Measurements from ENCODE around the gene GRIA1.
"Not testable (repeated sequence)": the region's sequence is repeated elsewhere in the genome, so short reads cannot be mapped to it uniquely, and the experiment has no call there.

The GRIA1 gene

DNA sequence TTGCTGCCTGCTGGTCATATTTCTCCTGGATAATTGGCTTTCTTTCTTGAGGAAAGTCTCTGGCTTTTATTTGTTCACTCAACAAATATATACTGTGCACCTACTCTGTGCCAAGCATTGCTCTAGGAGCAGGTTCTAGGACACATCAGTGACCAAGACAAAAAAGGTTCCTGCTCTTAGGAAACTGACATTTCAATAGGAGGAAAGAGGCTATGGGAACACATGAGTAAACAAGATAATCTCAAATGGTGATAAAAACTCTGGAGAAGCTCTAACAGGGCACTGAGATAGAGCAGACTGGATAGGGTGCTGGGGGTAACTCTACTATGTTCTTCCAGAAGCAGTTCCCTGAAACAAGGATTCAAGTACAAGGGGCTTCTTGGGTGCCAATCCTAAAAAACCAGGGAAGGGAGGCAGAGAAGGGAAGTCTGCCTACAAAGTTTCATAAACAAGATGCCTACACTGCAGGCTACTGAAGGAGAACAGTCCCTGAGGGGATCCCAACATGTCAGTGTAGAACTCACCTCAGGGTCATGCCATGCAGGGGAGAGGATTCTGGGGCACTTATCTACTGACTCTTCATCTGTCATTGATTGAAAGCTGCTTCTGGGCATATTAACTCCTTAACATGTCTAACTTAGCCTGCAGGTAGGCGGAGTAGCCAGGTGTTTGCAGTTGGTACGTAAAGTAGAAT, 181.3 kb downstream of the GRIA1 start:
- no peak for DNase-seq

DNA sequence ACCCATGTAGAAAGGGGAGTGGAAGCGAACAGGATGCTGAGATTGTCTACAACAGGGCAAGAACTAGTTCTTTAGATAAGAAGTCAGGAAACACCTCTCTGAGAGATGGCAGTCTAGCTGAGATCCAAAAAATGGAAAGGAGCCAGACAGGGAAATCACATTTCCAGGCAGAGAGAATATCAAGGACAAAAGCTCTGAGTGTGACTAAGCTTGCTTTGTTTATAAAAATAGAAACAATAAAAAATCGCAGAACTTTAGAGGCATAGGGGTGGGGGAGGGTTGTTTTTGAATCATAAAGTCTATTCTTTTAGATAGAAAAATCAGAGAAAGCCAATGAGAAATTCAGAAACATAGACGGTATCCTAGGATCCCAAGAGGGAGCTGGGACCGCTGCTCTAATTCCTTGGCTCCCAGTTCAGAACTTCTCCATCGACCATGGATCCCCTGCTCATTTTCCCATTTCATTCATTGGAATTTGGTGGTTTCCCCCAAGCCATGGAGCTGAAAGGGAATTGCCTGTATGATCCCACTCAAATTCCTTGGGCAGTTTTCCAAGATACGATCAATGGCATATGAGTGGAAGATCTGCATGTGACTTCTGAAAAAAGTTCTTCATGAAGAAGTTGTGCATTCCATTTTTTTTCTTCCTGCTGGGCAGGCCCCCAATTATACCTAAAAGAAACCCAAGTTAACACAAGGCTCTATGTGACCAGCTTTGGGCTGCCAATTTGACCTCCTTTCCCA, 182.0 kb downstream of the GRIA1 start:
- no peak for DNase-seq

DNA sequence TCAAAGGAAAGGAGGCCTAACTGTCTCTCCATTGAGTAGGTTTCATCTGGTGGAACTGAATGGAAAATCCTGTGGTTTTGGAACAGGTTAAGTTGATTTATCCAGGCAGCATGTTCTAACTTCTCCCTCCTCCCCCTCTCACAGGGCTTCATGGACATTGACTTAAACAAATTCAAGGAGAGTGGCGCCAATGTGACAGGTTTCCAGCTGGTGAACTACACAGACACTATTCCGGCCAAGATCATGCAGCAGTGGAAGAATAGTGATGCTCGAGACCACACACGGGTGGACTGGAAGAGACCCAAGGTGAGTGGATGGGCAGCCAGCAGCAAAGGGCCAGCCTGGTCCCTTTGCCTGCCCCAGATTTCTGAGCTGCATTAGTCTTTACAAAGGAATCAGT, 183.9 kb downstream of the GRIA1 start:
- DNase-seq: no peak

DNA sequence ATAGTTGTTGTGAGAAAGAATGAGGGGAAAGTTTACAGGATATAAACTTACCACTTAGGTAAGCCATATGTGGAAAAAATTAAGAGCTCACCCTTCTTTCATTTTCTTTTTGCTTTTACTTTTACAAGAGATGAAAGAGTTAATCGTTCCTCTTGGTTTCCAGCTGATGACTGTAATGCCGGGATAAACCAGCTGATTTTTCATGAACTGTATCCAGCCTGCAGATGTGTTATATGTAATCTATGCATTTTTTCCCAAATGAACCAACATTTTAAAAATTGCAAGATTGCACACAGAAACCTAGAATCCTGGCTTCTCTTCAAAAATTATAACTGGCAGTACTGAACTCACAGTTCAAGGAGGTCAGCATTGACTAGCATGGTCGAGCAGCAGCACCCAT, 185.9 kb downstream of the GRIA1 start:
- DNase-seq: no peak

DNA sequence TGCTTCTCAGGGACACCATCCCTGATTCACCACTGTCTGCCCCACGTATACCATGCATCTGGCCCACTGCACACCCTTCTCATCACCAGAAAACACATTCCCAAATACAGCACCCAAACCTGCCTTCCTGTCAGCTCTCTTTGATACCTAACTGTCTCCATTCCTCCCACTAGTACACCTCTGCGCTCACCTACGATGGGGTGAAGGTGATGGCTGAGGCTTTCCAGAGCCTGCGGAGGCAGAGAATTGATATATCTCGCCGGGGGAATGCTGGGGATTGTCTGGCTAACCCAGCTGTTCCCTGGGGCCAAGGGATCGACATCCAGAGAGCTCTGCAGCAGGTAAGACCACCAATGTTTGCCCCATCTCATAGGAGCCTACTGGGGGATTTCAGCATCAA, 186.4 kb downstream of the GRIA1 start:
- DNase-seq: no peak

DNA sequence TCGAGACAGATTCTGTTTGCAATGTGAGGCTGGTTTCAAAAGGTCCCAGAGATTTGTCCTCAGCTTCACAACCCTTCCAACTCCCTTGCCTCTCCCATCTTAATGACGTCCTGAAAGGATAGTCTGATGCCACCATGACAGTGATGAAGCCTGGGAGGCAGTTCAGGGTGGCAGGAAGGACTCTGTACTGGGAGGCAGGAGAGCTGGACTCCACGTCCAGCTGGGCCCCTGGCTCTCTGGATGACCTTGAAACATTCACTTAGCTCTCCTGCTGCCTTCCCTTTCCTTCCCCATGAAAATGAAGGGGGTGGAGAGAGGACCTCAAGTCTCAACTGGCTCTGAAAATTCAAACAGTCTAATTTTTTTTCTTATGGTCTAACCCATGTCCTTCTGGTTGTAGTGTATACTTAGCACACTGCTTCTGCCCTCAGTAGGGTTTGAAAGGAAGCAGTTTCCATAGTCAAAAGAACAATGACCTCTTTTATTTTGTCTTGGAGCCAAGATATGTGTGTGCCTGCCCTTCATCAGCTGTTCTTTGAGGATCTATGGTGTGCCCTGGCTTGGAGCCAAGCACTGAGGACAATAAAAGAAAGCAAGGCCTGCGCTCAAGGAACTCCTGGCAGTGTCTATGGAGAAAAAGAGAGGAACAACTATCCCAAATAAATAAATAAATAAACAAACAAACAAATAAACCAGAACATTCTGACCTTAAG, 188.3 kb downstream of the GRIA1 start:
- DNase-seq: no peak

DNA sequence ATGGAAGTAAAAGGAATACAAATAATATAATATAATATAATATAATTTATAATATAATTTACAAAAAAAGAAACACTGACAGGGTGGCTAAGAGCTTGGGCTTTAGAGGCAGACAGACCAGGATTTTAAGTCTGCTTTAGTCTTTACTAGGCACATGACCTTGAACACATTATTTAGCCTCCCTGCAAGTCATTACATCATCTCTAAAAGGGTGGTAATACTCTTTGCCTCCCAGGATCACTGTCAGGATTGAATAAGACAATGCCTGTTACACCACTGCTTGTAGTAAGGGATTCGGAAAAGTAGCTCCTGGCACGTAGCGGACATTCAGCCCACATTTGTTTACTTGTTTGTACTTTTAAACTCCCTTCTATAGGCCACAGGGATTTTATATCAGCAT, 199.8 kb downstream of the GRIA1 start:
- no peak for DNase-seq

DNA sequence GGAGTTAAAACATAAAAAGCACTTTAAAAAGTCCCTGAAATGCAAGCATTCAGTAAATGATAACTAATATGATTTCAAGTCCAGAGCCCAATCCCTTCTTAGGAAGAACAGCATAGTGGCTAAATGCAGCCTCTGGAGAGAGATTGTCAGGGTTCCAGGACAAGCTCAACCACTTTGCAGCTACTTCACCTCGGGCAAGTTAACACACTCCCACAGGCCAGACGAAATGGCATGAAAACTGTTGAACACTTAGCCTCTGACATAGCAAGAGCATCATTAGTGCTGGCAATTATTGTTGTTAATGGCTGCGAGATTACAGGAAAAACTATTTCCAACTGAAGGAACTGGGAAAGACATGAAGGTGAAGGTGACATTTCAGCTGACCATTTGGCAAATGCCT, 205.8 kb downstream of the GRIA1 start:
- no peak for DNase-seq

DNA sequence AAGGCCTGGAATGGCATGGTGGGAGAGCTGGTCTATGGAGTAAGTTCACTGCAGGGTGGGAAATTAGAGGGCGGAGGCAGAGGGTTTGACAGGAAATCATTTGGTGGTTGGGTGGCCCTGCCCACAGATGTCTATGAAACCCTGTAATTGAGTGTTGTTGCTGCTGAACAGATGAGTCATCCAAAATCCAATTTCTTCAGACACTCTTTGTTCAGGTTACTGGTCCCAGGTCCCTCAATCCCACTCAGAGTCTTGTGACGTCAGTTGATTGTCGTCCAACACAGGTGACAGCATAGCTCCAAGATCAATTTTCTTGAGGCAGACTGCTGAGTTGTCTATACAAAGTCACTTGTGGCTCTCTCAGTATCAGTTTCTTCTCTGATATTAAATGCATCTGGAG, 208.6 kb downstream of the GRIA1 start:
- no peak for DNase-seq

DNA sequence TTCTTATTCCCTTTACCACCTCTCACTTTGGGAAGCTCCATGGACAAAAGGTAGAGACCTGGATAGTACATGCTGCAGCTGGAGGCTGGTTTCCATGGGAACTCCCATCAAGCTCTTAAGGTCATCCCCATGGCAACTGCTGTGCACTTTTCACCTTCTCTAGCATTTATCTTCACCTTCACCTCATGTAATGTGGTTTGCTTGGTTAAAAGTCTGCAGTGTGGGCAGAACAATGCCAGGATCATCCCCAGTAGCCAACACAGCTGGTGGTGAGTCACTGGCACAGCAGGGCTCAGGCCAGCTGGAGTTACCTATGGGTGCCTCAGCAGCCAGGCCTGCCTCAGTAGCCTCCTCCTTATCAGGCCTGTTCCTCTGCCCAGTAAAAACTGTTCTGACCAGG, 210.5 kb downstream of the GRIA1 start:
- no peak for DNase-seq

DNA sequence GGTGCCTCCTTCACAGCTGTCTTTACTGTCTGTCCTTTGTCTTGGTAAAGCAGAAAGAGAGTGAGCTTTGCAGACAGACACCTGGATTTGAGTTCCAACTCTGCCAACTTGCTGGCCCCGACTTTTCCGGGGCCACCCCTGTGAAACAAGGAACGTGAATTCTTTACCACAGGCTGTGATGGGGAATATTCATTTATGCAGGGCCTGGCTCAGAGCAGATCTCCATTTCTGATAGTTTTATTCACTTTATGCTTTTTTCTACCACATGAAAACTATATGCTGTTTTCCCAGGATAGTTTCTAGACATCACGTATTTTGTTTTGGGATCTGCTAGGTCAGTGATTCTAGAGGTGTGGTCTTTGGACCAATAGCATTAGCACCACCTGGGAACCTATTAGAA, 211.8 kb downstream of the GRIA1 start:
- no peak for DNase-seq

DNA sequence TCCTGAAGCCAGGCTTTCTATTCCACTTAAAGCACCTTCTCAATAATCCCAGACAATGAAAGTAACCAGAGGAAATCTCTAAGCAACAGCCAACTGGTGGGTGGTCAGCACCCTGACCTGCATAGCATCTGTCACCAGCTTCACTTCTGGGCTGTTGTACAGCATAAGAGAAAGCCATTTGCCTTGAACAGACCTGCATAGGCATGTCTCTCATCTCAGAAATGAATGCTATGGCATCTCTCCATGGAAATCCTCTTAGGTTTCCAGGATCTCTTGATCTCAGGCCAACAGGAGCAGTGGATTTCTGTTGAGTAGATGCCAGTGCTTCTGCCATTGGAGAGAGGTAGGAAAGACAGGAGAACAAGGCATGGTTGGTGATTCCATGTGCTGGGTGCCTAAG, 213.6 kb downstream of the GRIA1 start:
- no peak for DNase-seq

DNA sequence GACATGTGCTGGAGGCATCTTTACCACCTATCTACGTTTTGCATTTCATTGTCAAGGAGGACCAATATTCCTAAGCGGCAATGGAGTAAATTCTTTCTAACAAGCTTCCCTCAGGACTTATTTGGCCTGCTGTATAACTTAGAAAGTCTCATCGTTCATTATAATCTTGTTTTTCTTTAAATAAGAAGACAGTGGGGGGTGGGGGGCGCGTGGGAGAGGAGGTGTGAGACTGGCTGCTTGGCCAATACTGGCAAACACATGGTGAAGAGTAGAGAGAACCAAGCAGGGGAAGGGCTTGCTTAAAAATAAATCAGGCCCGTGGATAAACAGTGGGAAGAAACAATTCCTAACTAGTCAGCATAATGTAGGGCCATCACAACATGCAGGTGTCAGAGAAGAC, 217.2 kb downstream of the GRIA1 start:
- DNase-seq: no peak

DNA sequence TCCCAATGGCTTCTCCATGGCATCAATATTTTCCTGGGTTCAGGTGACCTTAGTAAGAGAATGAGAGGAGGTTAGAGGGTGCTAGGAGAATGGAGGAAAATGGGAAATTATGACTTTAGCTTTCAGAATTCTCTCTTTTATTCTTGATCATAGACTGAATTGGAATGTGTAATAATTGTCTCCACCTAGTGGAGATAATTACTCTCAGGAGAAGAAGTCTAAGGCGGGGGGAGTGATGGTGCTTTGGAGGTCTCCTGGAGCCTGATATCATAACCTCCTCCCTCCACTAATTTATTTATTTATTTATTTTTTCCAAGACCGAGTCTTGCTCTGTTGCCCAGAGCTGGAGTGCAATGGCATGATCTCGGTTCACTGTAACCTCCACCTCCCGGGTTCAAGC, 221.3 kb downstream of the GRIA1 start:
- no peak for DNase-seq

DNA sequence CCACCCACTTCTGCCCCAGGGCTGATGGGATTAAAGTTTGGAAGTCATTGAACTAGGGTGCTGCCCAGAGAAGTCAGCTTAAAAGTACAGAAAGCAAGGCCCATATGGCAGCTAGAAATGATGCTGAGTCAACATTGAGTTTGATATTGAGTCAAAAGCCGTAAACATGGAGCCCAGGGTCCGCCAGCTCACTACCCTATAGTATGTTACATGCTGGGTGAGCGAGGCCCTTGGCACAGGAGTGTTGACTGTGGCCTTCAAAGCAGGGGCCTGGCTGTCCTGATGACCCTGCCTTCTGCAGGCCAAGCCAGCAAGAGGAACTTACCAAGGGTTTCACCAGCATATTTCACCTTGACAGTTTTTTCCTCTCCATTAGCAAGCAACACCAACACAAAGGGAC, 222.5 kb downstream of the GRIA1 start:
- no peak for DNase-seq

DNA sequence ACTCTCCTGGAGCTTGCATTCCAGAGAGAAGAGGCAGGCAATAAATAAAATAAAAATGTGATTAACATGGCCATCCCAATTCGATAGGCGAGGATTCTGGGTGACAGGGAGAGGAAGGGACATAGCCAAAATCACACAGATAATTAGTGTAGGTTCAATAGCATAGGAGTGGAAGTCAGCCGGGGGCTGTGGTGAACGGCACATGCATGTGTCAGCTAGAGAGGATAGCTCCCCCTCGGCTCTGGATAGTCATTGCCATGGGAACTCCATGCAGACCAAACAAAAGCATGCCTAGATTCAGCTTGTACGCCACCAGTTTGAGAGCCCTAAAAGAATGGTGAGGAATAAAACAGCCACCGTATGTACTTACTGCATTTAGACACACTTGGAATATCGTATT, 223.5 kb downstream of the GRIA1 start:
- DNase-seq: no peak

DNA sequence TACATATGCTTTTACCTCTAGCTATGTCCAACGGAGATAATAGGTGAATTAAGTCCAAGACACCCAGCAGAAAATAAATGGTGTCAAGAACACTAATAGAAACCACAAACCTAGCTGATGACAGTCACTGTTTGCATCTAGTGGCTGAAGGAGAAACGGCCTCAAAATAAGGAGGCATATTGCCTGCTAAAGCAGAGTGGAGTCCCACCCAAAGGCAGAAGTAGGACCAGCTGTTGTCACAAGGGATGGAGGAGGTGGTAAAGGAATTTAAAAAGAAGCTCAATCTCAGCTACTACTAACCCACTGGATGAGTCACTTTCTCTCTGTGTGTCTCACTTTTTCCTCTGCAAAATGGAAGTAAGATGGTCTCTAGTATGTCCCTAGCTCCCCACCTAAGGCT, 224.3 kb downstream of the GRIA1 start:
- DNase-seq: no peak

DNA sequence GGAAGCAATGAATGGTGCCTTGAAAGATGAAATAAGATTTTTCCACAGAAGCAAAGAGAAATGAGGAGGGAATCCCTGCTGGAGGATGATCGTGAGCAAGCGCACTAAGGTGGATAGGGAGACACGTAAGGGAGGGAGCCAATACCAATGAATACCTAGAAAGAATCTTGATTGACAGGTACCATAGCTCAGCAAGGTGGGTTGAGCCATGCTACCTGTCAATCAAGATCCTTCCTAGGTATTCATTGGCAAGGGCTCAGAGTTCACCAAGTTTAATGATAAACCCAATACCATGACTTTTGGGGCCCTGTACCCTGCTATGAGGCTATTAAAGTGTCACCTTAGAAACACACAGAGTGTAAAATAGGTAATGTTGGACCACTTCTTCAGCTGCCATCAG, 226.8 kb downstream of the GRIA1 start:
- DNase-seq: no peak

DNA sequence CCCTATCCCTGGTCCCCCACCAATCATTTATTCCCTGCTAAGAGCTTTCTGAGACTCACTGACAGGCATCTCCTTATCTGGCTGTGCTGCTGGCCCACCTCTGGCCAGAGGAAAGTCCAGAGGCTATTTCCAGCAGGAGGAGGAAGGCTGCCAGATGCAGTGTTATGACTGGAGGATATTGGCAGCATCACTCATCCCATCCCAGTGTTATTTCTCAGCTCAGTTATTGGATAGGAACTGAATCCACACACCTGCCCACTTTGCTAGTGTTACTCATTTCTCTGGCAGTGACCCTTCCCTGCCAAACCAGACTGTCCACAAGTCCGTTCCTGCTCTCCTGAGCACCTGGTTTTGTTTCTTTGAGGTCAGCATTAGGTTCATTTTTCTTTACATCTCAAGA, 228.2 kb downstream of the GRIA1 start:
- no peak for DNase-seq

DNA sequence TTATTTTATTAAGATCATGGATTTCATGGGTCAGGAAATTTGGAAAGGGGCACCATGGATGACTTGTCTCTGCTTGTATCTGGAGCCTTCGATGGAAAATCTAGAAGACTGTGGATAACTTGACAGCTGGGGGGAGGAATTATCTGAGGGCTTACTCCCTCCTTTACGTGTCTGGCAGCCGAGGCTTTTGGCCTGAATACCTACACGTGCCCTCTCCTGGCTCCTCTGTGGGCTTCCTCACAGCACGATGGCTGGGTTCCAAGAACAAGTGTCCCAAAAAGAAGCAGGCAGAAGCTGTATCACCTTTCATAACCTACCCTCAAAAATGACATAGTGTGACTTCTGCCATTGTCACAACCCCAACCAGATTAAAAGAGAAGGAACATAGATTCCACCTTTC, 228.9 kb downstream of the GRIA1 start:
- DNase-seq: no peak

DNA sequence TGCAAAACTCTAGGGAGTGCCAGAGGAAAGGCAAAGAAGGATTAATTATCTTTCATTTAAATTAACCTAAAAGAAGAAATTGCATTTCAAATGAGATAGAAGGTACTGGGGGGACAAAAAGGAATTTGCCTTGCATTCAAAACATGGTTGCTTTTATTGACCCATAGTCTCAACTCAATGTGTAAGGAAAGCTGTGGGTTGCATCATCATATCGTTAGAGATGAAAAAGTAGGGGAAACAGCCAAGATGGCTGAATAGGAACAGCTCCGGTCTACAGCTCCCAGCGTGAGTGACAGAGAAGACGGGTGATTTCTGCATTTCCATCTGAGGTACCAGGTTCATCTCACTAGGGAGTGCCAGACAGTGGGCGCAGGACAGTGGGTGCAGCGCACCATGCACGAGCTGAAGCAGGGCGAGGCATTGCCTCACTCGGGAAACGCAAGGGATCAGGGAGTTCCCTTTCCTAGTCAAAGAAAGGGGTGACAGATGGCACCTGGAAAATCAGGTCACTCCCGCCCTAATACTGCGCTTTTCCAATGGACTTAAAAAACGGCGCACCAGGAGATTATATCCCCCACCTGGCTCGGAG, 232.6 kb downstream of the GRIA1 start:
- DNase-seq: not testable (repeated sequence)

DNA sequence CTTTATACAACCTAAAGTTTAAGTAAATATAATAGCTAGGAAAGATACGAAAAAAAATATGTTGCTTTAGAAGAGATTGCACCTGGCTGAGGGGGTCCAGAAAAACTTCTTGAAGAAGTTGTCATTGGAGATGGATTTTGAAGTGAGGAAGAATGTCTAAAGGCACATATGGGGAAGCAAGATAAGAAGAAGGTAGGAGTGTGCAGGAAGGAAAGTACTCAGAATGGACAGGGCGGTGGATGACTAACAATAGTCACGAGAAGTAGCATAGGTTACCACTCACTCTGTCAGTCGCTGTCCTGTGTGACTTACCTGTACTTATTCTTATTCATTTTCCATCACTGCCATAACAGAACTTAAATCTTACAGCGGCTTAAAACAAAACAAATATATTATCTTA, 251.6 kb downstream of the GRIA1 start:
- no peak for DNase-seq

DNA sequence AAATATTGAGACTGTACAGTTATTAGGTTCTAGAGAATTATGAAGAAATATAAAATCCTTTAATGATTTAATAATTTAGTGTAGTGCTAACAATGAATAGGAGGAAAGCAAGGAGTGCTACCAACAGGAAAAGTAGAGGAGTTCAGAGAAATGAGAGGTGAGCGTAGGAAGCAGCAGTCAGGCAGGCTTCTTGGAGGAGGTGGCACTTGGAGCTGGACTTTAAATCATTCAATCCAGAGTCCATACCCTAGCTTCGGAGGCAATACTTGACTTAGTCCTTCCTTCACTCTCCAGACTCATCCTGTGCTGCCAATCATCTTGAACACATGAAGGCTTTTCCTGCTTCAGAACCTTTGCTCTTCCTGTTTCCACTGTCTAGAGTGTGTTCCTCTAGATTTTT, 254.3 kb downstream of the GRIA1 start:
- no peak for DNase-seq

All from CD4-positive, alpha-beta T cell treated with Interferon gamma for 1 hour (primary cell).